Adrenal gland (tissue), 12 donors: ENCODE results near the gene SALL3. TPM values are rescaled to one million over a fixed set of nuclear protein-coding genes. Genes with fewer than 3 reads are reported as not detected.

Experiments used
- DNase-seq, 7 donors: peaks; one replicate each; pipeline ENCODE4 v3.0.0-alpha.2; 2019 to 2020
- H3K27ac ChIP-seq, 5 donors: fragments of 200-600 bp; sonication (generic) in 4 of 5; 1 replicate in 3 of 5; 2 replicates in 2 of 5; pipeline versions ENCODE4 v1.5.1 to v1.8.0; 2016 to 2020; ENCODE audit warnings: mild to moderate bottlenecking in 1 of 5
- H3K27me3 ChIP-seq: fragments of 200-600 bp; 2 replicates; pipeline ENCODE4 v1.8.0; 2021
- H3K36me3 ChIP-seq, 2 donors: fragments of 200-600 bp; replicated peaks in 1 of 2; 1 replicate in 1 of 2; 2 replicates in 1 of 2; pipeline versions ENCODE4 v1.5.1 to v1.8.0; 2018 to 2022
- H3K4me1 ChIP-seq, 2 donors: fragments of 200-600 bp; replicated peaks in 1 of 2; 1 replicate in 1 of 2; 2 replicates in 1 of 2; pipeline versions ENCODE4 v1.5.1 to v1.8.0; 2018 to 2021
- H3K4me3 ChIP-seq, 4 donors: fragments of 200-600 bp; sonication (generic) in 3 of 4; one replicate each; pipeline ENCODE4 v1.5.1; 2016 to 2018
- H3K9me3 ChIP-seq, 3 donors: fragments of 200-600 bp; sonication (generic) in 1 of 3; replicated peaks in 1 of 3; 1 replicate in 2 of 3; 2 replicates in 1 of 3; pipeline versions ENCODE4 v1.5.1 to v1.8.0; 2016 to 2021
- CTCF ChIP-seq, 6 experiments: fragments of 450-650 bp in 4 of 6; fragments of 200-600 bp in 2 of 6; sonication (generic) in 1 of 6; IDR thresholded peaks; 1 replicate in 5 of 6; 2 replicates in 1 of 6; pipeline versions ENCODE4 v1.5.1 to v1.8.0; 2016 to 2021; ENCODE audit warnings: antibody characterized with exemption in 6 of 6, mild to moderate bottlenecking in 2 of 6, moderate library complexity in 1 of 6
- POLR2A ChIP-seq, 2 donors: fragments of 450-650 bp; IDR thresholded peaks; one replicate each; pipeline ENCODE4 v1.6.1; 2017; ENCODE audit warnings: antibody characterized with exemption in 2 of 2, mild to moderate bottlenecking in 2 of 2, moderate library complexity in 1 of 2
- WGBS, 4 donors: extraction: QIAGEN DNeasy Blood & Tissue Kit in 2 of 4; methylation state at CpG; one replicate each; pipeline versions ENCODE4 v1.1.5 to v1.1.7; 2013 to 2017; 5-methylcytosine and 5-hydroxymethylcytosine counted together
- intact Hi-C, 2 donors: fragments of 100-400 bp; cut with DNase I; formaldehyde crosslinking; loops; one replicate each; pipeline versions ENCODE4 v1.14.1 to v1.15.0; 2022 to 2023
- polyA plus RNA-seq, 3 donors: library from polyadenylated mRNA; stranded (reverse); fragments of 200-250 nt in 2 of 3; fragments of 350-450 nt in 1 of 3; fragmentation: Illumina TruSeq in 1 of 3; extraction: RNeasy Lipid Tissue Mini Kit (QIAGEN cat#74804) in 1 of 3; gene quantifications; one replicate each; pipeline ENCODE4 v1.2.3, GENCODE V29; 2013 to 2014
- total RNA-seq, 9 donors: library from RNA; depleted of rRNA in 4 of 9; stranded (reverse); fragments of >200 nt in 4 of 9; fragments of 120-200 nt in 1 of 9; fragmentation: NEBNext Ultra II Directional in 1 of 9; extraction: Animal tissue kit (Norgen Biotek cat#: 25700) in 1 of 9; gene quantifications; one replicate each; pipeline versions ENCODE4 v1.1.0 to v1.2.4, GENCODE V29; 2013 to 2023
- donor health status: healthy with polysubstance abuse.
- donor health status: Bipolar disorder and iron deficiency.
- donor health status: DM: yes; HTN: yes; CAD: no.
- donor health status: DM: no; HTN: no; CAD: no.
- donor health status: DM: no; HTN: no; CAD: no.
- donor health status: DM: yes; HTN: yes; CAD: no.

The SALL3 gene
- total and polyA plus RNA-seq, 12 donors: 0.11 TPM; not detected in 11

- no peaks in the 10 kb centered on the region for H3K27me3 ChIP-seq
- no peaks in the 10 kb centered on the region for H3K36me3 ChIP-seq
- no peaks in the 10 kb centered on the region for H3K4me1 ChIP-seq
- intact Hi-C loops: no loop called here
- no peak overlapping the region for H3K27ac ChIP-seq
- 73 to 79% (median 75%) methylated on average over 18 of the region's 18 CpGs for WGBS, 4 donors
- TF ChIP-seq POLR2A (IDR thresholded peaks at IDR 0.05): no peak
- DNase-seq: no peak
- H3K9me3 ChIP-seq: no peaks in the 10 kb centered on the region
- H3K4me3 ChIP-seq: no peak overlapping the region
These were observed 18.9 kb downstream of the SALL3 start for GRCh38 chr18:78998371-78999071.

- H3K9me3 ChIP-seq: no peaks in the 10 kb centered on the region
- 68 to 76% (median 72%) methylated on average over 8 of the region's 8 CpGs for WGBS, 4 donors
- TF ChIP-seq POLR2A (IDR thresholded peaks at IDR 0.05) (no peak), CTCF (IDR thresholded peaks at IDR 0.05) (no peak)
- no peaks in the 10 kb centered on the region for H3K4me1 ChIP-seq
- intact Hi-C loops: no loop called here
- H3K27ac ChIP-seq: no peak overlapping the region
- no peaks in the 10 kb centered on the region for H3K36me3 ChIP-seq
- H3K27me3 ChIP-seq: no peaks in the 10 kb centered on the region
- no peak overlapping the region for H3K4me3 ChIP-seq
- DNase-seq: no peak
These were observed 20.3 kb downstream of the SALL3 start for GRCh38 chr18:78999939-79000338.

- DNase-seq: no peak
- no peaks in the 10 kb centered on the region for H3K9me3 ChIP-seq
- 86 to 90% (median 86%) methylated on average over 13 of the region's 13 CpGs for WGBS, 4 donors
- TF ChIP-seq POLR2A (IDR thresholded peaks at IDR 0.05) (no peak), CTCF (IDR thresholded peaks at IDR 0.05) (no peak)
- no peaks in the 10 kb centered on the region for H3K36me3 ChIP-seq
- intact Hi-C loops: no loop called here
- H3K27me3 ChIP-seq: peaks cover 2% of the 10 kb centered on the region
- H3K4me1 ChIP-seq: no peaks in the 10 kb centered on the region
- no peak overlapping the region for H3K4me3 ChIP-seq
- no peak overlapping the region for H3K27ac ChIP-seq
These were observed 21.4 kb downstream of the SALL3 start for GRCh38 chr18:79000997-79001396.

- H3K4me1 ChIP-seq: no peaks in the 10 kb centered on the region
- H3K4me3 ChIP-seq: no peak overlapping the region
- 87 to 97% (median 88%) methylated on average over 18 to 28 of the region's 28 CpGs for WGBS, 4 donors
- no peaks in the 10 kb centered on the region for H3K36me3 ChIP-seq
- H3K27ac ChIP-seq: no peak overlapping the region
- intact Hi-C loops: no loop called here
- no peak for DNase-seq
- H3K9me3 ChIP-seq: no peaks in the 10 kb centered on the region
- TF ChIP-seq POLR2A (IDR thresholded peaks at IDR 0.05) (no peak), CTCF (IDR thresholded peaks at IDR 0.05) (no peak)
- peaks cover 6% of the 10 kb centered on the region for H3K27me3 ChIP-seq
These were observed 26.0 kb downstream of the SALL3 start for GRCh38 chr18:79005653-79006052.
